GM23338 (cell line): Measurements from ENCODE around the gene CEBPB. TPM values are rescaled to one million over a fixed set of nuclear protein-coding genes. Genes with fewer than 3 reads are reported as not detected.

Source experiments
- ATAC-seq: fragments of 200-7000 bp; cut with Tn5 transposase; 3 replicates; pipeline ENCODE4 v1.9.1; 2020
- DNase-seq: peaks from one replicate; pipeline ENCODE4 v3.0.0-alpha.2; 2015; ENCODE audit warnings: low spot score
- H2AFZ ChIP-seq: fragments of 200-600 bp; sonication (generic); 2 replicates; pipeline ENCODE4 v1.8.0; 2016; ENCODE audit warnings: antibody characterized with exemption, mild to moderate bottlenecking, moderate library complexity
- H3F3A ChIP-seq: fragments of 200-600 bp; sonication (generic); replicated peaks from 2 replicates; pipeline ENCODE4 v1.8.0; 2017; ENCODE audit warnings: antibody characterized with exemption, mixed run types, low read depth
- H3K27ac ChIP-seq: fragments of 200-600 bp; sonication (generic); 2 replicates; pipeline ENCODE4 v1.6.1; 2016; ENCODE audit warnings: low read depth
- H3K27me3 ChIP-seq: fragments of 200-600 bp; sonication (generic); 2 replicates; pipeline ENCODE4 v1.8.0; 2016; ENCODE audit warnings: mild to moderate bottlenecking, mixed run types, moderate library complexity; ENCODE audit not compliant: insufficient read depth
- H3K36me3 ChIP-seq: fragments of 200-600 bp; sonication (generic); 2 replicates; pipeline ENCODE4 v1.8.0; 2016; ENCODE audit warnings: mild to moderate bottlenecking; ENCODE audit not compliant: insufficient read depth
- H3K4me1 ChIP-seq: fragments of 200-600 bp; sonication (generic); 2 replicates; pipeline ENCODE4 v1.8.0; 2016; ENCODE audit warnings: mild to moderate bottlenecking, moderate library complexity; ENCODE audit not compliant: insufficient read depth
- H3K4me2 ChIP-seq: fragments of 200-600 bp; sonication (generic); 2 replicates; pipeline ENCODE4 v1.7.1; 2017; ENCODE audit warnings: mixed run types
- H3K4me3 ChIP-seq: fragments of 200-600 bp; sonication (generic); 2 replicates; pipeline ENCODE4 v1.6.1; 2016; ENCODE audit warnings: mixed run types
- H3K79me2 ChIP-seq: fragments of 200-600 bp; sonication (generic); replicated peaks from 2 replicates; pipeline ENCODE4 v1.8.0; 2017; ENCODE audit warnings: mild to moderate bottlenecking; ENCODE audit not compliant: insufficient read depth
- H3K9me2 ChIP-seq: fragments of 200-600 bp; sonication (generic); 2 replicates; pipeline ENCODE4 v1.8.0; 2017; ENCODE audit not compliant: insufficient read depth
- H4K20me1 ChIP-seq: fragments of 200-600 bp; sonication (generic); replicated peaks from 2 replicates; pipeline ENCODE4 v1.8.0; 2017; ENCODE audit warnings: mild to moderate bottlenecking; ENCODE audit not compliant: insufficient read depth
- H3K27ac Mint-ChIP-seq: 2 replicates; pipeline ENCODE4 v1.8.0; 2020; ENCODE audit warnings: inconsistent platforms, mild to moderate bottlenecking, moderate library complexity, mixed read lengths
- H3K27me3 Mint-ChIP-seq: 3 replicates; pipeline ENCODE4 v1.8.0; 2022; ENCODE audit warnings: low read depth, mild to moderate bottlenecking, moderate library complexity, mixed read lengths, inconsistent platforms; ENCODE audit not compliant: insufficient read depth, poor library complexity
- H3K36me3 Mint-ChIP-seq: 3 replicates; pipeline ENCODE4 v1.8.0; 2021; ENCODE audit warnings: low read depth, mild to moderate bottlenecking, inconsistent platforms, moderate library complexity, mixed read lengths
- H3K4me1 Mint-ChIP-seq: 3 replicates; pipeline ENCODE4 v1.8.0; 2020; ENCODE audit warnings: mild to moderate bottlenecking, inconsistent platforms, mixed read lengths
- H3K4me3 Mint-ChIP-seq: 3 replicates; pipeline ENCODE4 v1.8.0; 2021; ENCODE audit warnings: moderate library complexity, mild to moderate bottlenecking, inconsistent platforms, mixed read lengths
- H3K9me3 Mint-ChIP-seq: 3 replicates; pipeline ENCODE4 v1.8.0; 2020; ENCODE audit warnings: moderate library complexity, mild to moderate bottlenecking, inconsistent platforms, mixed read lengths
- CREB1 ChIP-seq: fragments of 250-450 bp; sonication (Bioruptor Pico); IDR thresholded peaks from 2 replicates; pipeline ENCODE4 v1.5.0; 2020; ENCODE audit warnings: low read depth, mild to moderate bottlenecking, moderate library complexity
- EZH2 ChIP-seq: fragments of 200-600 bp; sonication (generic); IDR thresholded peaks from one replicate; pipeline ENCODE4 v1.8.0; 2017; ENCODE audit warnings: antibody characterized with exemption, mild to moderate bottlenecking, low read depth; ENCODE audit not compliant: unreplicated experiment
- EZH2phosphoT487 ChIP-seq: fragments of 200-600 bp; sonication (generic); IDR thresholded peaks from one replicate; pipeline ENCODE4 v1.8.1; 2018; ENCODE audit warnings: antibody characterized with exemption; ENCODE audit not compliant: unreplicated experiment
- JUNB ChIP-seq: IDR thresholded peaks from one replicate; pipeline ENCODE4 v1.6.1; 2016; ENCODE audit warnings: antibody characterized with exemption; ENCODE audit not compliant: unreplicated experiment
- POLR2AphosphoS5 ChIP-seq: IDR thresholded peaks from 2 replicates; pipeline ENCODE4 v1.6.1; 2016; ENCODE audit warnings: antibody characterized with exemption, low read depth
- STAT1 ChIP-seq: IDR thresholded peaks from one replicate; pipeline ENCODE4 v1.6.1; 2016; ENCODE audit warnings: antibody characterized with exemption; ENCODE audit not compliant: unreplicated experiment
- ZNF114 ChIP-seq: fragments of 250-450 bp; sonication (Bioruptor Pico); IDR thresholded peaks from 2 replicates; pipeline ENCODE4 v1.5.0; 2020; ENCODE audit warnings: mild to moderate bottlenecking, moderate library complexity
- ZNF331 ChIP-seq: fragments of 250-450 bp; sonication (Bioruptor Pico); IDR thresholded peaks from 2 replicates; pipeline ENCODE4 v1.5.0; 2020; ENCODE audit warnings: low read depth, mild to moderate bottlenecking, moderate library complexity
- polyA plus RNA-seq: library from polyadenylated mRNA; unstranded; fragments of >200 nt; fragmentation: Nextera tagmentation; extraction: Ambion mirVana; gene quantifications from 2 replicates; pipeline ENCODE4 v1.2.1, GENCODE V29; 2016
- total RNA-seq: library from RNA; depleted of rRNA; stranded (reverse); fragments of >200 nt; shearing (Covaris generic); gene quantifications from 2 replicates; pipeline ENCODE4 v1.2.3, GENCODE V29; 2014
- TF ChIP-seq, protein P1 (sequence below), 2 experiments: fragments of 200-600 bp in 1 of 2; sonication (generic) in 1 of 2; conservative IDR thresholded peaks; 2 replicates each; pipeline versions ENCODE4 v1.5.1 to v1.6.1; 2016 to 2017; ENCODE audit warnings: antibody characterized with exemption in 2 of 2, low read depth in 2 of 2, mild to moderate bottlenecking in 2 of 2, moderate library complexity in 1 of 2
- TF ChIP-seq, protein P2 (sequence below): fragments of 250-450 bp; sonication (Bioruptor Pico); IDR thresholded peaks from 2 replicates; pipeline ENCODE4 v1.5.0; 2020; ENCODE audit warnings: mild to moderate bottlenecking, moderate library complexity

The CEBPB gene
- total and polyA plus RNA-seq, 2 experiments from 2014 or later, result 20.6 to 25.4 TPM

DNA sequence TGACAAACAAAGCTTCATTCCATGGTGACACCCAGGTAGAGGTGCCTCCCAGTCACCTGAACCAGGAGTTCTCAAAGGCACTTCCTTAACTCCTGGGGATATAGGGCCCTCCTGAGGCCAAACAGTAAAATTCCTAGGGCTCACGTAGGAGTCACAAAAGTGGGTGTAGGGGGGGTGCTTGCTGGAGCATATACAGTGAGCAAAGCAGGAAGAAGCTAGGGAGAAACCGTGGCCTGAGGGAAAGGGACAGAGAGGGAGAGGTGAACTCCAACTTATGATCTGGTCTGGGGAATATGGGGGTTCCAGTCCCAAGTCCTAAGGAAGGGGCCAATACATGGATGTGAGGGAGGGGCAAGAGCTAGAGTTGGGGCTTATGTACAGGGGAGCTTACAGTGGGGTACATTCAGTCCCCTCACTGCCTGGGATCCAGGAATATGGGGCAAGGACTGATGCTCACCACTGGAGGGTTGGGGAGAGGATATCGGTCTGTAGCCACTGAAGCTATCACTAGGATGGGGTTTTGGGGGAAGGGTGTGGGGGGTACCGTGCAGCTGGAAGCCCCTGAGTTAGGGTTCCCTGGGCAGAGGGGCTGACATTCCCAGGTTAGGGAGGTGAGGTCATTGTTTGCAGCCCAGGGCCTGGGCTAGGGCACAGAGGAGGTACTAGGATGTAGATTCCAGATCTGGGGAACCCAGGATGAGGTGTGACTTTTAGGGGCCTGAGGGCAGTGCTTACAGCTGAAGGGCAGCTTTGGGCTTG lies 38.1 kb upstream of the CEBPB start:
- H3K4me3 Mint-ChIP-seq, result peak overlapping the region; percentile 87
- H3K9me3 Mint-ChIP-seq, result no peaks in the 10 kb centered on the region
- 0 out of 2 replicates have a peak, but pooled peaks cover 7% of the 10 kb centered on the region for H3F3A ChIP-seq
- H3K4me1 Mint-ChIP-seq, result peaks cover 43% of the 10 kb centered on the region
- peaks cover 21% of the 10 kb centered on the region for H3K36me3 Mint-ChIP-seq
- peaks cover 19% of the 10 kb centered on the region for H4K20me1 ChIP-seq
- H2AFZ ChIP-seq, result peak overlapping the region; percentile 63; the same call in 1 of the 2 replicates
- H3K4me3 ChIP-seq, result peak overlapping the region; percentile 91
- peak overlapping the region; percentile 11; the same call in 1 of the 2 replicates for H3K27ac Mint-ChIP-seq
- H3K4me2 ChIP-seq, result peak overlapping the region; percentile 96
- peaks cover 7% of the 10 kb centered on the region for H3K27me3 ChIP-seq
- DNase-seq (peak; percentile 67), ATAC-seq (peak; percentile 11)
- no peaks in the 10 kb centered on the region for H3K9me2 ChIP-seq
- H3K4me1 ChIP-seq, result peaks cover 35% of the 10 kb centered on the region
- no peaks in the 10 kb centered on the region for H3K36me3 ChIP-seq
- peaks cover 24% of the 10 kb centered on the region for H3K27me3 Mint-ChIP-seq
- H3K27ac ChIP-seq, result no peak overlapping the region
- TF ChIP-seq POLR2AphosphoS5, result no peak
- TF ChIP-seq, protein P1, sequence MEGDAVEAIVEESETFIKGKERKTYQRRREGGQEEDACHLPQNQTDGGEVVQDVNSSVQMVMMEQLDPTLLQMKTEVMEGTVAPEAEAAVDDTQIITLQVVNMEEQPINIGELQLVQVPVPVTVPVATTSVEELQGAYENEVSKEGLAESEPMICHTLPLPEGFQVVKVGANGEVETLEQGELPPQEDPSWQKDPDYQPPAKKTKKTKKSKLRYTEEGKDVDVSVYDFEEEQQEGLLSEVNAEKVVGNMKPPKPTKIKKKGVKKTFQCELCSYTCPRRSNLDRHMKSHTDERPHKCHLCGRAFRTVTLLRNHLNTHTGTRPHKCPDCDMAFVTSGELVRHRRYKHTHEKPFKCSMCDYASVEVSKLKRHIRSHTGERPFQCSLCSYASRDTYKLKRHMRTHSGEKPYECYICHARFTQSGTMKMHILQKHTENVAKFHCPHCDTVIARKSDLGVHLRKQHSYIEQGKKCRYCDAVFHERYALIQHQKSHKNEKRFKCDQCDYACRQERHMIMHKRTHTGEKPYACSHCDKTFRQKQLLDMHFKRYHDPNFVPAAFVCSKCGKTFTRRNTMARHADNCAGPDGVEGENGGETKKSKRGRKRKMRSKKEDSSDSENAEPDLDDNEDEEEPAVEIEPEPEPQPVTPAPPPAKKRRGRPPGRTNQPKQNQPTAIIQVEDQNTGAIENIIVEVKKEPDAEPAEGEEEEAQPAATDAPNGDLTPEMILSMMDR (conservative IDR thresholded peaks at IDR 0.05; ENCODE audit: low read depth in 2 of 2), result peak; percentile 34 to 57
- no peak for TF ChIP-seq CREB1 (CRISPR knock-in tag)
- H3K79me2 ChIP-seq, result peaks cover 45% of the 10 kb centered on the region

DNA sequence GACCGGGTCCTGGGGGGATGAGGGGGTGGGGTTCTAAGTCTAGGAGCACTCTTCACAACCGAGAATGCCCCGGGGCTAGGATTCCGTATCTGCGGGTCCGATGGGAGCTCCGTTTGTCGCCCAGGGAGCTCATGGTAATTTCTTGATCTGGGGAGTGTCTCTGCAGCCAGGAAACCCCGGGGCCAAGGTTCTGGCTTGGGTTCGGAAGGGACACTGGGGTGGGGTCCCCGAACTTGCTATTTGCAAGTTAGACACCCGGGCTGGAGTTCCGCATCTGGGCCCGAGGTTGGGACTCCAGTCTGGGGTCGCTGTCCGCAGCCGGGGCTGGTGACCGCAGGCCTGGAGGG lies 37.5 kb upstream of the CEBPB start:
- peaks cover 7% of the 10 kb centered on the region for H3K27me3 ChIP-seq
- no peaks in the 10 kb centered on the region for H3K9me2 ChIP-seq
- H3K4me1 Mint-ChIP-seq, result peaks cover 38% of the 10 kb centered on the region
- ATAC-seq (no peak; the same call in 1 of the 3 replicates), DNase-seq (peak; percentile 46)
- H3K79me2 ChIP-seq, result peaks cover 42% of the 10 kb centered on the region
- peaks cover 15% of the 10 kb centered on the region for H3K36me3 Mint-ChIP-seq
- H3K27me3 Mint-ChIP-seq, result peaks cover 24% of the 10 kb centered on the region
- H3K27ac Mint-ChIP-seq, result peak overlapping the region; percentile 11; the same call in 1 of the 2 replicates
- no peaks in the 10 kb centered on the region for H3K9me3 Mint-ChIP-seq
- peaks cover 32% of the 10 kb centered on the region for H3K4me1 ChIP-seq
- H3K4me2 ChIP-seq, result peak overlapping the region; percentile 96
- H3F3A ChIP-seq, result 0 out of 2 replicates have a peak, but pooled peaks cover 7% of the 10 kb centered on the region
- peak overlapping the region; percentile 91 for H3K4me3 ChIP-seq
- no peak overlapping the region for H3K27ac ChIP-seq
- H3K4me3 Mint-ChIP-seq, result peak overlapping the region; percentile 87
- H2AFZ ChIP-seq, result peak overlapping the region; percentile 63
- no peaks in the 10 kb centered on the region for H3K36me3 ChIP-seq
- H4K20me1 ChIP-seq, result peaks cover 19% of the 10 kb centered on the region
- TF ChIP-seq, protein P2, sequence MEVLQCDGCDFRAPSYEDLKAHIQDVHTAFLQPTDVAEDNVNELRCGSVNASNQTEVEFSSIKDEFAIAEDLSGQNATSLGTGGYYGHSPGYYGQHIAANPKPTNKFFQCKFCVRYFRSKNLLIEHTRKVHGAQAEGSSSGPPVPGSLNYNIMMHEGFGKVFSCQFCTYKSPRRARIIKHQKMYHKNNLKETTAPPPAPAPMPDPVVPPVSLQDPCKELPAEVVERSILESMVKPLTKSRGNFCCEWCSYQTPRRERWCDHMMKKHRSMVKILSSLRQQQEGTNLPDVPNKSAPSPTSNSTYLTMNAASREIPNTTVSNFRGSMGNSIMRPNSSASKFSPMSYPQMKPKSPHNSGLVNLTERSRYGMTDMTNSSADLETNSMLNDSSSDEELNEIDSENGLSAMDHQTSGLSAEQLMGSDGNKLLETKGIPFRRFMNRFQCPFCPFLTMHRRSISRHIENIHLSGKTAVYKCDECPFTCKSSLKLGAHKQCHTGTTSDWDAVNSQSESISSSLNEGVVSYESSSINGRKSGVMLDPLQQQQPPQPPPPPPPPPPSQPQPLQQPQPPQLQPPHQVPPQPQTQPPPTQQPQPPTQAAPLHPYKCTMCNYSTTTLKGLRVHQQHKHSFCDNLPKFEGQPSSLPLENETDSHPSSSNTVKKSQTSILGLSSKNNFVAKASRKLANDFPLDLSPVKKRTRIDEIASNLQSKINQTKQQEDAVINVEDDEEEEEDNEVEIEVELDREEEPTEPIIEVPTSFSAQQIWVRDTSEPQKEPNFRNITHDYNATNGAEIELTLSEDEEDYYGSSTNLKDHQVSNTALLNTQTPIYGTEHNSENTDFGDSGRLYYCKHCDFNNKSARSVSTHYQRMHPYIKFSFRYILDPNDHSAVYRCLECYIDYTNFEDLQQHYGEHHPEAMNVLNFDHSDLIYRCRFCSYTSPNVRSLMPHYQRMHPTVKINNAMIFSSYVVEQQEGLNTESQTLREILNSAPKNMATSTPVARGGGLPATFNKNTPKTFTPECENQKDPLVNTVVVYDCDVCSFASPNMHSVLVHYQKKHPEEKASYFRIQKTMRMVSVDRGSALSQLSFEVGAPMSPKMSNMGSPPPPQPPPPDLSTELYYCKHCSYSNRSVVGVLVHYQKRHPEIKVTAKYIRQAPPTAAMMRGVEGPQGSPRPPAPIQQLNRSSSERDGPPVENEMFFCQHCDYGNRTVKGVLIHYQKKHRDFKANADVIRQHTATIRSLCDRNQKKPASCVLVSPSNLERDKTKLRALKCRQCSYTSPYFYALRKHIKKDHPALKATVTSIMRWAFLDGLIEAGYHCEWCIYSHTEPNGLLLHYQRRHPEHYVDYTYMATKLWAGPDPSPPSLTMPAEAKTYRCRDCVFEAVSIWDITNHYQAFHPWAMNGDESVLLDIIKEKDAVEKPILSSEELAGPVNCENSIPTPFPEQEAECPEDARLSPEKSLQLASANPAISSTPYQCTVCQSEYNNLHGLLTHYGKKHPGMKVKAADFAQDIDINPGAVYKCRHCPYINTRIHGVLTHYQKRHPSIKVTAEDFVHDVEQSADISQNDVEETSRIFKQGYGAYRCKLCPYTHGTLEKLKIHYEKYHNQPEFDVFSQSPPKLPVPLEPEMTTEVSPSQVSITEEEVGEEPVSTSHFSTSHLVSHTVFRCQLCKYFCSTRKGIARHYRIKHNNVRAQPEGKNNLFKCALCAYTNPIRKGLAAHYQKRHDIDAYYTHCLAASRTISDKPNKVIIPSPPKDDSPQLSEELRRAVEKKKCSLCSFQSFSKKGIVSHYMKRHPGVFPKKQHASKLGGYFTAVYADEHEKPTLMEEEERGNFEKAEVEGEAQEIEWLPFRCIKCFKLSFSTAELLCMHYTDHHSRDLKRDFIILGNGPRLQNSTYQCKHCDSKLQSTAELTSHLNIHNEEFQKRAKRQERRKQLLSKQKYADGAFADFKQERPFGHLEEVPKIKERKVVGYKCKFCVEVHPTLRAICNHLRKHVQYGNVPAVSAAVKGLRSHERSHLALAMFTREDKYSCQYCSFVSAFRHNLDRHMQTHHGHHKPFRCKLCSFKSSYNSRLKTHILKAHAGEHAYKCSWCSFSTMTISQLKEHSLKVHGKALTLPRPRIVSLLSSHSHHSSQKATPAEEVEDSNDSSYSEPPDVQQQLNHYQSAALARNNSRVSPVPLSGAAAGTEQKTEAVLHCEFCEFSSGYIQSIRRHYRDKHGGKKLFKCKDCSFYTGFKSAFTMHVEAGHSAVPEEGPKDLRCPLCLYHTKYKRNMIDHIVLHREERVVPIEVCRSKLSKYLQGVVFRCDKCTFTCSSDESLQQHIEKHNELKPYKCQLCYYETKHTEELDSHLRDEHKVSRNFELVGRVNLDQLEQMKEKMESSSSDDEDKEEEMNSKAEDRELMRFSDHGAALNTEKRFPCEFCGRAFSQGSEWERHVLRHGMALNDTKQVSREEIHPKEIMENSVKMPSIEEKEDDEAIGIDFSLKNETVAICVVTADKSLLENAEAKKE (CRISPR knock-in tag), result no peak
- no peak for TF ChIP-seq ZNF331
- no peak for TF ChIP-seq EZH2
- TF ChIP-seq ZNF114, result no peak
- TF ChIP-seq POLR2AphosphoS5, result no peak
- TF ChIP-seq STAT1, result no peak
- no peak for TF ChIP-seq EZH2phosphoT487
- TF ChIP-seq, protein P1 (conservative IDR thresholded peaks at IDR 0.05; ENCODE audit: low read depth in 2 of 2), result no peak
- no peak for TF ChIP-seq JUNB
